HG03045 (cell line): Measurements from ENCODE around the gene RARRES2.

ENCODE experiments used
- ATAC-seq: cut with Tn5 transposase; IDR thresholded peaks from one replicate; pipeline ENCODE4 v1.9.1; 2021; ENCODE audit warnings: mild to moderate bottlenecking, moderate library complexity; ENCODE audit not compliant: unreplicated experiment

RARRES2 gene

DNA sequence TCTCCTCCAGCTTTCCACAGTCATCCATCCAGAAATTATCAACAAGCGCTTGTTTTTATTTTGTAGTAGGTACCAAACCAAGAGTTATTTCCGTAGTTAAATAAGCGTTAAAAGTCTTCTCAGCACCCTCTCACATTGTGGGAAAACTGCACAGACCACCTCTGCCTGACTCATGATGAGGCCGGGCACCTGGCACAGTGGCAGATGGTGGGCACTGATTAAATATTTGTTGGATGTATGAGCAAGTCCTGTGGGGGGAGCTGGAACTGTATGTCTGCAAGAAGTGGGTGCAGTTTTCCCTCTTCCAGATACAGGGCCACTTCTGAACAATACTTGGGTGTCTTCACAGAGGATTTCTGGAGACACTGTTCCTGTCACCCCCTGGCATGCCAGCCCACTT lies 21.9 kb upstream of the RARRES2 start:
- no peak for ATAC-seq

DNA sequence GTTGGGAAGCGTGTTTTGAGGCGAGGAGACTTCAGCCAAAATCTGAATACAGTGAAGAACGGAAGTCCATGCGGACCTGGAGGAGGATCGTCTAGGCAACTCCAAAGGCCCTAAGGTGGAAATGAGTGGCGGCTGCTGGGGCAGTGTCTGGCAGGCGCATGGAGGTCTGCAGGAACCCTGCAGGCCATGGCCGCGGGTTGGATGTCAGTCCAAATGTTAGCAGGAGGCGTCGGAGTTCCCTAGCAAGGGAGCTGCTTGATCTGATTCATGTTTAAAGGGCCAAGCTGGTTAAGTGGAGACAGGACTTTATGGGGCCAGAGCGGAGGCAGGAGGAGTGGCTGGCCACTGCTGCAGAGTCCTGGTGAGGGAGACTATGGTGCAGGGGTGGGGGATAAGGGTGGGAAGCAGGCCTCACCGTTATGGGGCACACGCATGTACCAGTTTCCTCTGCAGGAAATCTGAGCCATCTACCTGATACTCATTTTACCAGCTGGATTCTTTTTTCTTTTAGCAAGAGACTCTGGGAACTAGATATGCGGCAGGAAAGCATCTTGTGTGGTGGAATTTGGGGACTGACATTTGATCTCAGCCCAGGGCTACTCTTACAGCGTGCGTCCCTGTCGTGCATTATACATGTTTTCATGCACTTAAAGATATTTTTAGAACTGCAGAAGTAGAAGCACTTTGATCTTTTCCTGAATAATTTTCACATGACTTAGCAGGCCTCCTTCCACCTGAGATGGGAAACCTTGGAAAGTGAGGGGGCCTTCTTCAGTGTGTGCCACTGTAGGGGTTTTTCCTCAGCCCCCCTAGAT lies 20.6 kb upstream of the RARRES2 start:
- no peak for ATAC-seq

DNA sequence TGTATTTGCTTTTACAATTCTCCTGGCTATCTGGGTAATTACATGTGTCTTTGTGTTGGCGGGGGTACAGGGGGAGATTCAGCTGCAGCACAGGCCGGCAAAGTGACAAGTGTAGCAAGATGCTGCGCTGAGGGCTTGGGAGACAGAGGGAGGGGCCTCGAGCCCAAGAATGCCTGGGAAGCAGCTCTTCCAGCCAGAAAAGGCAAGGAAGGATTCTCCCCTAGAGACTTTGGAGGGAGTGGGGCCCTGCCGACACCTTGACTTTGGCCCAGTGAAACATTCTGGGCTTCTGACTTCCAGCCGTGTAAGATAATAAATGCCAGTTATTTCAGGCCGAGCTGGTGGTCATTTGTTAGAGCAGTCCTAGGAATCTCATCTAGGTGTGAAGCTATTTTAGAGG lies 20.0 kb upstream of the RARRES2 start:
- no peak for ATAC-seq

DNA sequence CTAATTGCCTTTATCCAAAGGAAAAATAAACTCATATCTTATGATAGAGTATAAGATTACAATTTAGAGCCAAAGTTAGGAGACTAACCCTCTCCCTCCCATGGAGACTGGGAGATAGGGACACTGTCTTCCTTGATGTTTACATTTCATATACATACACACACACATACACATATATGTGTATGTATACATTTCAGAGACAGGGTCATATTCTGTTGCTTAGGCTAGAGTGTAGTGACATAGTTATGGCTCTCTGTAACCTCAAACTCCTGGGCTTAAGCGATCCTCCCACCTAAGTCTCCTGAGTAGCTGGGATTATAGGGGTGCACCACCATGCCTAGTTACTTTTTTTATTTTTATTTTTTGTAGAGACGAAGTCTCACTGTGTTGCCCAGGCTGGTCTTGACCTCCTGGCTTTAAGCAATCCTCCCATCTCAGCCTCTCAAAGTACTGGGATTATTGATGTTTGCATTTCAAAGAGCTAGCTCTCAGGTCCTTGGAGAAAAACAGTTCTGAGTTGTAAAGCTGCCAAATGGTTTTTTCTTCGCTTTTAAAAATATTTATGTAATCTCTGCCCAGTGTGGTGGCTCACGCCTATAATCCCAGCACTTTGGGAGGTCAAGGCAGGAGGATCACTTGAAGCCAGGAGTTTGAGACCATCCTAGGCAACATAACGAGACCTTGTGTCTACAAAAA lies 19.1 kb upstream of the RARRES2 start:
- ATAC-seq: no peak

DNA sequence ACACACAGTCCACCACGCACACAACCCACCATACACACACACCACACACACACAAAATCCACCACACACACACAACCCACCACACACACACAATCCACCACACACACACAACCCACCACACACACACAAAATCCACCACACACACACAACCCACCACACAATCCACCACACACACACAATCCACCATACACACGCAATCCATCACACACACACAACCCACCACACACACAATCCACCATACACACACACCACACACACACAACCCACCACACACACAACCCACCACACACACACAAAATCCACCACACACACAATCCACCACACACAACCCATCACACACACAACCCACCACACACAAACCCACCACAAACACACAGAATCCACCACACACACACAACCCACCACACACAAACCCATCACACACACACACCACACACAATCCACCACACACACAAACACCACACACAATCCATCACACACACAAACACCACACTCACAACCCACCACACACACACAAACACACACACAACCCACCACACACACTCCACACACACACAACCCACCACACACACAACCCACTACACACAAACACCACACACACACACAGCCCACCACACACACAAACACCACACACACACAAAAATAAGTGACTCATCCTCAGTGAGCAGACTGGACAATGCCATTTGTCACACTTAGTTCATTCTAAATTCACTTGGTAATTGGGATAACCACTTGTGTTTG lies 18.4 kb upstream of the RARRES2 start:
- ATAC-seq: no peak

DNA sequence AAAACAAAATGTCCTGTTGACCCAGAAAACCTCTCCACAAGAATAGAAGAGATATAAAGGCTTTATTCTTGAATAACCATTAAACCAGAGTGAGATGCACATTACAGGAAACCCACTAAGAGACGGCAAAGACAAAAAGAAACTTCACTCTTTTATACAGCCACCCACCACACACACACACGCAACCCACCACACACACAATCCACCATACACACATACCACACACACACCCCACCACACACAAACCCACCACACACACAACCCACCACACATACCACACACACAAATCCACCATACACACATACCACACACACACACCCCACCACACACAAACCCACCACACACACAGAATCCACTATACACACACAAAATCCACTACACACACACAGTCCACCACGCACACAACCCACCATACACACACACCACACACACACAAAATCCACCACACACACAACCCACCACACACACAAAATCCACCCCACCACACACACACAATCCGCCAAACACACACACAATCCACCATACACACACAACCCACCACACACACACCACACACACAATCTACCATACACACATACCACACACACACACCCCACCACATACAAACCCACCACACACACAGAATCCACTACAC lies 17.7 kb upstream of the RARRES2 start:
- no peak for ATAC-seq

DNA sequence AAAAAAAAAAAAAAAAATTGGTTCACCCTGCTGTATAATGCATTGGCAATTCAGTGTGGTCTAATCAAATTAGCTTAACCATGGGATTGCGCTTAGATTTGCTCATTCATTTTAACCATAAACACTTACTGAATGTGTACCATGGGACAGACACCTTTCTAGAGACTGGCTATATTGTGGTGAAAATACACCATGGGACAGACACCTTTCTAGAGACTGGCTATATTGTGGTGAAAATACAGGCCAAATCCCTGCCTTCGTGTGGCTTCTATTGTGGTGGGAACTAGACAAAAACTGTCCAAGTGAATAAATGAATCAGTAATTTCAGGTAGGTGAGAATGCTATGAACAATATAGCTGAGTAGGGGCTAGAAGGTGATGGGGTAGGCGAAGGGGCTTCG lies 17.0 kb upstream of the RARRES2 start:
- no peak for ATAC-seq

DNA sequence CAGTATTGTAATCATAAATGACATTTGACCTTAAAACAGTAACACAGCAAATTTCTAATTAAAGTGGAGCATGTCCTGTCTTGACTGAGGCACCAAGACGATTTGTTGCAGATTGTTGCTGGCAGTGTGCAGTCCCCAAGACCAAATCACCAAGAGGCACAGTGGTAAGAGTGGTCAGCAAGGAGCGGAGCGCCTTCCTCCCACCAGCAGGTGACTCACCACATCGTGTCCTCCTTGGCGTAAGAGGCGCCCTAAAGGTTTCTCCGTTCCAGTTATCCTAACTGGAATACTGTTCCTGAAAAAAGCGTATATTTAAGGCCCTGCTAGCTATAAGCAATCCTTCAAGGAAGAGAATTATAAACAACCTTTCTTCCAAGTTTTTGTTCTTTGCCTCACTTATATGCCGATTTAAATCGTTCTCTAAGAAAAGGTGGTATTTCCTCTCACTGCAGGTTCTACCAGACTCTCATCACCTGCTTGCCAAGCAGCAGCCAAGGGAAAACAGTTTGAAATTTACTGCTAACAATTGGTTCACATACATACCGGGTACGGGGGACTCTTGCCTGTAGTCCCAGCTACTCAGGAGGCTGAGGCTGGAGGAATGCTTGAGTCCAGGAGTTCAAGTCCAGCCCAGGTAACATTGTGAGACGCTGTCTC lies 16.5 kb upstream of the RARRES2 start:
- ATAC-seq: no peak

DNA sequence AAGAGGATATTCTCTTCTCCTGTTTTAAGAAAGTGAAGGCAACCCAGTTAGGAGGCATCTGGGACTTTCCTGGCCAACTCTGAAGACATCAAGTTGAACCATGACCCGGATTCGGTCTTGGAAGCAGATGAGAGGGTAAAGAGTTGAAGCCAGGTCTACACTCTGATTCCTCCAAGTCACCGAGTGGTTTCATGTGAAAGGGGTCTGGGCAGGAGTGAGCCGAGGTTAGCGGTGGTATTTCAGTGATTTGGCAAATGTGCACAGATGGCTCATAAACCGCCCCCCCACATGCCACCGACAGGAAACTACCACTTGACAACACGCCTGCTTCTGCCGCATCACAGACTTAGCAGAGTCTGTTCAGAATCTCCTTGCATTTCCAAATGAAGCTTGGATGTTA lies 15.8 kb upstream of the RARRES2 start:
- ATAC-seq: no peak

DNA sequence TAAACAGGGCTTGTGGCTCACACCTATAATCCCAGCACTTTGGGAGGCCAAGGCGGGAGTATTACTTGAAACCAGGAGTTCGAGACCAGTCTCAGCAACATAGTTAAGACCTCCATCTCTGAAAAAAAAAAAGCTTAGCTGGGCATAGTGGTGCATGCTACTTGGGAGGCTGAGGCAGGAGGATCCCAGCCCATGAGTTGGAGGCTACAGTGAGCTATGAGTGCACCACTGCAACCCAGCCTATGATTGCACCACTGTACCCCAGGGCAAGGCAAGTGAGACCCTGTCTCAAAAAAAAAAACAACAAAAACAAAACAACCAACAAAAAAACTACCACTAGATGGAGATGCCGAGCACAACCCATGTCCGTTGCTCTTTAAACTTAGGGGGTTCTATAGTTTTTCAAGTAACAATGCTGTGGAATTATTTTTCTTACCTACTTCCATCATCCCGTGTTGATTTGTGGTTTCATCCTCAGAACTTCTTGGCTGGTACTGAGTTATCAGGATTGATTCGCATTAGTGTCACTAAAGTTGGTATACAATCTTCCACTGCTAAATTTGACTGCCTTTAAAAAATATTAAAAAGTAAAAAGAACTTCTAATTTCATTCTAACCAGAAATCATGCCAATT lies 15.0 kb upstream of the RARRES2 start:
- ATAC-seq: no peak

DNA sequence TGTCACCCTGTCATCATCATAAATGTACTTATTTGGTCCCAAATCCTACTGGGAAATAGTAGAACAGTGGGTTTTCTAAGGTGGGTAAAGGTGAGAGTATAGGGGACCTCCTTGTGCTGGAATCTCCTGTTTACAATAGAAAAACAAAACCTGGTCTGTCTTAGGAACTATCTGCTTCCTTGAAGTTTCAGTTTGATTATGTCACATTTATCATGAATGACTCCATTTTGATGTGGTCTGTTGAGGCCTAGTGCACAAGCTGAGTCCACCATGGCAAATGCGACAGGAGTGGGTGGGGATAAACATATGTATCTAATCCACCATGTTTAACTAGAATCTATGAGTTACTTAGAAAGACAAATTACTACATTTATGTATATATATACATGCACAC lies 14.2 kb upstream of the RARRES2 start:
- ATAC-seq: no peak

DNA sequence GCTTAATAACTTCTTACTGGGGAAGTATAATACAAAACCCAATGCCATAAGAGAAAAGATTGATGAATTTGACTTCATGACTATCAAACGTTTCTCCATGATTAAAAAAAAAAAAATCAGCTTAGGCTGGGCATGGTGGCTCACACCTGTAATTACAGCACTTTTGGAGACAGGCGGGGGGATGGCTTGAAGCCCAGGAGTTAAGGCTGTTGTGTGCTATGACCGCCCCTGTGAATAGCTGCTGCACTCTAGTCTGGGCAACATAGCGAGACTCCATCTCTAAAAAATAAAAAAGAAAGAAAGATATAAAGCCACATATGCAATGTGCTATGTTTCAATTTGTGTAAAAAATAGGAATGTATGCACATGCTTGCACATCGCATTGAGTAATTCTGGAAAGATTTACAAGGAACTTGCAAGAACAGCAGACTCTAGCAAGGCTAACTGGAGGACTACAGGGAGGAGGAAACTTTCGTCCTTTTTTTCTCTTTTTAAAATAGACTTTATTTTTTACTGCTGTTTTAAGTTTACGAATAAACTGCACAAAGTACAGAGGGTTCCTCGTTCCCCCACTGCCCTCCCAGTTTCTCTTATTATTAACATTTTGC lies 10.3 kb upstream of the RARRES2 start:
- ATAC-seq: no peak

DNA sequence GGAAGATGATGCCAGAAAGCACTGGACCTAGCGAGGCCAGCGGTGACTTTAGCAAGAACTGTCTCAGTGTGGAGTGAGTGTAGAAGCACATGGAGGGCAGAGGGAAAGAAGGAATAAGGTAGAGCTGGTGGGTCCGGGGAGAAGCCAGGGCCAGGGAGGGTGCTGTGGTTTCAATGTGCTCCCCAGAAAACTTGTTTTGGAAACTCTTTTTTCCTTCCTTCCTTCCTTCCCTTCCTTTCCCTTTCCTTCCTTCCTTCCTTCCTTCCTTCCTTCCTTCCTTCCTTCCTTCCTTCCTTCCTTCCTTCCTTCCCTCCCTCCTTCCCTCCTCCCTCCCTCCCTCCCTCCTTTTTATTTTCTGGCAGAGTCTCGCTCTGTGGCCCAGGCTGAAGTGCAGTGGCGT lies 5.5 kb upstream of the RARRES2 start:
- ATAC-seq: no peak

DNA sequence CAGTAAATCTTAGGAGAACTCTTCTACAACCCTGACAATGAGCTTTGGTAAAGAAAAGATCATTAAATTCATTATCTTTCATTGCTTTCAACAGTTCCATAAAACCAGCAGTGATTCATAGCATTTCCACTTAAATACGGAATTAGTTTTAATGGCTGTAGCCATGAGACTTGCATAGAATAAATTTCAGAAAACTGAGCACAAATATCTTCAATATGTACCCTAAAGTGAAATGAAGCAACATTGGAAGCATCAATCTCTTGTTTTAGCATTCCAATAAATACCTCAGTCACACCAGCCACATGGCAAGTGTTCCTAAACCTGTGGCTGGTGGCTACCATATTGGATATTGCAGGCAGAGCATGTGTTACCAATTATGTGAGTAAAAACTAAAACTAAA lies 3.6 kb upstream of the RARRES2 start:
- no peak for ATAC-seq

DNA sequence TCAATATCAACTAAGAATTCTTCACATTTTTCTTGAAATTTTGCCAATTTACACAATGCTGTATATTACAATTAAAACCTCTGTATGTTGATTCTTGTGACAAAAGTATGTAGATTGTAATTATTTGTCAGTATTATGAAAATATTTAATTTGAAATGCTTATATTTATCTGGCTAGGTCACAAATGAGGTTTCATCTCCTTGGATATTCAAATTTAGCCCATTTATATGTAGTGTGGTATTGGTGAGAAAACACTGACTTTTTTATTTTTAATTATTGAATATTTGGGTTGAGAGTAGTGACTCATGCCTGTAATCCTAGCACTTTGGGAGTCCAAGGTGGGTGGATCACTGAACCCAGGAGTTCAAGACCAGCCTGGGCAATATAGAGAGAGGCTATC lies 2.9 kb upstream of the RARRES2 start:
- no peak for ATAC-seq

DNA sequence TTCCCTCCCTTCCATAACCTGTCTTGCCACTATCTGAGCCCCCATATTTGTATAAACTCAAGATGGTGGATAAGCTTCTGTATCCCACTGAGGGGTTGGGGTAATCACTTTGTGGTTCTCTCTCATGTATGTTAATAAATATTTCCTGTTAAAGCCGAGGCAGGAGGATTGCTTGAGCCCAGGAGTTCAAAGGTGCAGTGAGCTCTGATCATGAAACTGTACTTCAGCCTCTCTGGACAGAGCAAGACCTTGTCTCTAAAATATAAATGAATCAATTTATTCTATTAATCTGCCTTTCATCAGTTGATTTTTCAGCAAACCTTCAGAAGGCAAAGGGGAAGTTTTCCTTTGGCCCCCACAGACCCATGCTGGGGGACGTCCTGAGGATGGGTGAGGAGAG lies 1.8 kb upstream of the RARRES2 start:
- ATAC-seq: no peak

DNA sequence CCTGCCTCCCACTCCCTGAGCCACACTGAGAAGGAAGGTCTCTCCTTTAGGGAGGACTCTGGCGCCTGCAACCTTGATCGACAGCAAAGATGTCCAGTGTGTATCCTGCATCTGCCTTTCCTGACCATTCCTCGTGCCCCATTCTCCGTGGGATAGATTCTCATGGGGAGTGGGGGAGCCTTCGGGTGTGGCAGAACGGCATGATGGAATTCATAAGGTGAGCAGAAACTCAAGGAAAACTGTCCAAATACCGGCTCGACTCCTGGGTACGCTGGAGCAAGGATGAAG lies 636 bp upstream of the RARRES2 start:
- ATAC-seq: no peak

DNA sequence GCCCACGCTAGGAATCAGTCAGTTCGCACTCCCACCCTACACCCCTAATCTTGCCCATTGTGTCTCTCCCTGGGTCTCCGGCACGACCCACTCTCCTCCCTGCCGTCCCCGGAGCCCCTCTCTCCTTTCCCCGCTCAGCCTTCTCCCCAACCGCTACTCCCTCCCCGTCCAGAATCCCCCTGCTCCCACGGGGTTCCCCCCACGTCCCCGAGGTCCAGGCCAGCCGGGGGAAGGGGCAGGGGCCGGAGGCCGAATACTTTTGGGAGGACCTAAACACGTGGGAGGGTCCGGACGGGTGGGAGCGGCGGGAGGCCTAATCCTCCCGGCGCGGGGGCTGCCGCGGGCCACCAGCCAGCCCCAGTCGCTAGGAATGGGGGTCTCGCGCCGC lies 560 bp downstream of the RARRES2 start:
- ATAC-seq: no peak

DNA sequence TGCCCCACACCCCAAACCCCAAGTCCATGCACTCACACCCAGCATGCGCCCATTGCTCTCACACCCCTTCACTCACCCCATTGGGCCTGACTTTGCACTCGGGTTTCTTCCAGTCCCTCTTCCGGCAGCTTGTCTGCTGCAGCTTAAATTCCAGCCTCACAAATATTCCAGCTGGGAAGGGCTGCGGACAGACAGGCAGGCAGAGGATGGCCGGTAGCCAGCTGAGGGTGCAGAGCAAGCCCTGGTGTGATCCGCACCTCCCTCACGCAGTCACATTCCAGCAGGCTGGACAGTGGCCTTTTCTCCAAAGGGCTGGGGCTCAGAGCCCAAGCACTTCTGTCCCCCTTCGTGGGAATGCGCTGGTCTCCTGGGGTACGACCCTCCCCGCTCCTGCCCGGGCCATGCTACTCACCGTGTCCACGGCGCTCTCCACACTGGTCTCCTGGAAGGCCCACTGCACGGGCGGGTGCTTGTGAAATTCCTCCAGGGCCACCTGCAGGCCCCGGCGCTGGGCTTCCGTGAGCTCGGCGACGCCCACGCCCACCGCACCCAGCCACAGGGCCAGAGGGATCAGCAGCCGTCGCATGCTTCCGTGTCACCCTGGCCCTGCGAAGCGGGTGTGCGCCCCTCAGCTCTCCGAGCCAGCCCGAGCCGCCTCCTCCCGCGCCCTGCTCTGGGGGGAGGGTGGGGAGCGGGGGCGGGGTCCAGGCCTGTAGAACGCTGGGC lies 1.2 kb downstream of the RARRES2 start:
- ATAC-seq: no peak

DNA sequence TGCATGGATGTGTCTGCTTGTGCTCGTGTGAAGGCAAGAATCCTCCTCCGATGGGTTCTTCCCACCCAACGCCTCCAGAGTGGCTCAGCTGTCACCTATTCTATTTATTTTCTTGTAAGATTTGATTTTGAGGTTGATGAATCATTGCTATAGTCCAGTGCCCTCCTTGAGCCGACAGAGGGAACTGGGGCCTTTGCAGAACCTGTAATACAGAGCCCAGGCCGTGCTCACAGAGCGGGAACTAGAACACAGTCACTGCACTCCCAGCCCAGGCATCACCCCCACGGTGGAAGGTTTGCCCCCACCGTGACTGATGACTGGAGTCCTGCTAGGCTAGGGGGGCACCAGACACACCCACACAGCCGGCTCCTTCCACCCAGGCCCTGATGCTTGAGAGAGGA lies 2.0 kb downstream of the RARRES2 start:
- no peak for ATAC-seq
